Fibroblast of pulmonary artery (primary cell): ENCODE measurements around the gene FAAP24.
A peak's percentile ranks its signal among the peaks of the same experiment; 100 is the strongest.
"Not testable (repeated sequence)": the region's sequence is repeated elsewhere in the genome, so short reads cannot be mapped to it uniquely, and the experiment has no call there.

Experiments
- DNase-seq: peaks from one replicate; pipeline ENCODE4 v3.0.0-alpha.2; 2010; ENCODE audit warnings: low read depth
- H3K4me3 ChIP-seq: replicated peaks from 2 replicates; pipeline ENCODE4 v1.5.1; 2011; ENCODE audit warnings: low read depth, mild to moderate bottlenecking, control low read depth, low read length, moderate library complexity
- CTCF ChIP-seq: IDR thresholded peaks from 2 replicates; pipeline ENCODE4 v1.5.1; 2011; ENCODE audit warnings: mild to moderate bottlenecking, control low read depth, low read length, inconsistent platforms; ENCODE audit errors: missing control alignments

FAAP24 gene

GRCh38 chr19:32971715-32972540, at the start of gene FAAP24, which contains the start of gene CEP89:
FAAP24 (plus strand) TSS chr19:32972242; CDS start chr19:32973197, 955 bp downstream.
CEP89 (minus strand) TSS chr19:32971958; CDS start chr19:32971874, 84 bp downstream.
- H3K4me3 ChIP-seq = peak within 1 kb of the TSS; percentile 93
- DNase-seq = peak; percentile 100
- TF ChIP-seq CTCF = no peak

- DNase-seq = peak; percentile 1
- TF ChIP-seq CTCF = no peak
- H3K4me3 ChIP-seq = no peak overlapping the region
Observed at GRCh38 chr19:32924200-32924599, 47.8 kb upstream of the FAAP24 start.

GRCh38 chr19:32928806-32929205, 43.2 kb upstream of the FAAP24 start:
- no peak for DNase-seq
- no peak for TF ChIP-seq CTCF
- no peak overlapping the region for H3K4me3 ChIP-seq

- no peak overlapping the region for H3K4me3 ChIP-seq
- TF ChIP-seq CTCF = no peak
- no peak for DNase-seq
Observed at GRCh38 chr19:32930567-32930966, 41.5 kb upstream of the FAAP24 start.

GRCh38 chr19:32933571-32933970, 38.5 kb upstream of the FAAP24 start:
- no peak overlapping the region for H3K4me3 ChIP-seq
- TF ChIP-seq CTCF = no peak
- no peak for DNase-seq

GRCh38 chr19:32935629-32936028, 36.4 kb upstream of the FAAP24 start:
- DNase-seq = no peak
- H3K4me3 ChIP-seq = no peak overlapping the region
- TF ChIP-seq CTCF = no peak

- TF ChIP-seq CTCF = no peak
- DNase-seq = no peak
- H3K4me3 ChIP-seq = no peak overlapping the region
Observed at GRCh38 chr19:32936065-32936464, 36.0 kb upstream of the FAAP24 start.

GRCh38 chr19:32941273-32941672, 30.8 kb upstream of the FAAP24 start:
- not testable (repeated sequence) for DNase-seq, H3K4me3 ChIP-seq
